Measurements from ENCODE around the gene ITSN2.

Gene ITSN2

GRCh38 chr2:24332791-24333540 lies 27.4 kb downstream of the ITSN2 start:
- no peak overlapping the region for H3K4me3 ChIP-seq (ENCODE audit: low read depth, low read length)
- DNase-seq (ENCODE audit: low read depth): no peak
- TF ChIP-seq, protein P1, sequence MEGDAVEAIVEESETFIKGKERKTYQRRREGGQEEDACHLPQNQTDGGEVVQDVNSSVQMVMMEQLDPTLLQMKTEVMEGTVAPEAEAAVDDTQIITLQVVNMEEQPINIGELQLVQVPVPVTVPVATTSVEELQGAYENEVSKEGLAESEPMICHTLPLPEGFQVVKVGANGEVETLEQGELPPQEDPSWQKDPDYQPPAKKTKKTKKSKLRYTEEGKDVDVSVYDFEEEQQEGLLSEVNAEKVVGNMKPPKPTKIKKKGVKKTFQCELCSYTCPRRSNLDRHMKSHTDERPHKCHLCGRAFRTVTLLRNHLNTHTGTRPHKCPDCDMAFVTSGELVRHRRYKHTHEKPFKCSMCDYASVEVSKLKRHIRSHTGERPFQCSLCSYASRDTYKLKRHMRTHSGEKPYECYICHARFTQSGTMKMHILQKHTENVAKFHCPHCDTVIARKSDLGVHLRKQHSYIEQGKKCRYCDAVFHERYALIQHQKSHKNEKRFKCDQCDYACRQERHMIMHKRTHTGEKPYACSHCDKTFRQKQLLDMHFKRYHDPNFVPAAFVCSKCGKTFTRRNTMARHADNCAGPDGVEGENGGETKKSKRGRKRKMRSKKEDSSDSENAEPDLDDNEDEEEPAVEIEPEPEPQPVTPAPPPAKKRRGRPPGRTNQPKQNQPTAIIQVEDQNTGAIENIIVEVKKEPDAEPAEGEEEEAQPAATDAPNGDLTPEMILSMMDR (conservative IDR thresholded peaks at IDR 0.05; ENCODE audit: low read depth, low read length): no peak

DNA sequence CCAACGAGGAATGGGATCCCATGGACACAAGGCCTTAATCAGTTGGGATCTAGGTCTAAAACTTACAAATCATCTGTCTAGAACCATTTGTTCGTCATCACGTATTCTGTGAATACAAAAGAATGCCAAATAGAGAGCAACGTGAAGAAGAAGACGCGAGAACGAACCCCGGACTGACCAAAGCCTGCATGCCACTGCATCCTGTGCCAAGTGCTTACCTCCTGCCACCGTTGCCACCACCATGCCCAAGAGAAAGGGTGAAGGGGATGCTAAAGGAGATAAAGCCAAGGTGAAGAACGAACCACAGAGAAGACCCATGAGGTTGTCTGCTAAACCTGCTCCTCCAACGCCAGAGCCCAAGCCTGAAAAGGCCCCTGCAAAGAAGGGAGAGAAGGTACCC lies 30.2 kb downstream of the ITSN2 start:
- no peak overlapping the region for H3K4me3 ChIP-seq (ENCODE audit: low read depth, low read length)
- no peak for DNase-seq (ENCODE audit: low read depth)
- TF ChIP-seq, protein P1 (conservative IDR thresholded peaks at IDR 0.05; ENCODE audit: low read depth, low read length): no peak

DNA sequence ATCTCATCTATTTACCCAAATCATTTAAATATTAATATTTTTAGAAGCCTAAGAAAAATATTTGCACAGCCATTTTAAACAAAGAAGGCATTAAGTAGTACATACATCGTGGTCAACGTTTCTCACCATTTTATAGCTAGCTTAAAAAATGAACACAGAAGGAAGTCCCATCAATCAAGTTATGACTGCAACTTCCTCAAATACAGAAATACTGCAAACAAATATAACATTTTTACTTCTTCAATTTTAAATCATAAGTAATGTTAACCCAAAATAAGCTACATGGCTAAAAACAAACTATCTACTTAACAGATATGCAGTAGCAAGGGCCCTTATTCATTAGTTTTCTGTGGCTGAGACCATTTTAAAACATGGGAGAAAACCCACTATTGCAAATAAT lies 30.6 kb downstream of the ITSN2 start:
- DNase-seq (ENCODE audit: low read depth): no peak
- no peak overlapping the region for H3K4me3 ChIP-seq (ENCODE audit: low read depth, low read length)
- TF ChIP-seq, protein P1 (conservative IDR thresholded peaks at IDR 0.05; ENCODE audit: low read depth, low read length): no peak

GRCh38 chr2:24328010-24328409 lies 32.3 kb downstream of the ITSN2 start:
- H3K4me3 ChIP-seq (ENCODE audit: low read depth, low read length): no peak overlapping the region
- peak; percentile 5 for DNase-seq (ENCODE audit: low read depth)
- TF ChIP-seq, protein P1 (conservative IDR thresholded peaks at IDR 0.05; ENCODE audit: low read depth, low read length): no peak

- TF ChIP-seq, protein P1 (conservative IDR thresholded peaks at IDR 0.05; ENCODE audit: low read depth, low read length): no peak
- DNase-seq (ENCODE audit: low read depth): peak; percentile 21
- H3K4me3 ChIP-seq (ENCODE audit: low read depth, low read length): no peak overlapping the region
These were observed 42.8 kb downstream of the ITSN2 start for GRCh38 chr2:24317491-24317920.

DNA sequence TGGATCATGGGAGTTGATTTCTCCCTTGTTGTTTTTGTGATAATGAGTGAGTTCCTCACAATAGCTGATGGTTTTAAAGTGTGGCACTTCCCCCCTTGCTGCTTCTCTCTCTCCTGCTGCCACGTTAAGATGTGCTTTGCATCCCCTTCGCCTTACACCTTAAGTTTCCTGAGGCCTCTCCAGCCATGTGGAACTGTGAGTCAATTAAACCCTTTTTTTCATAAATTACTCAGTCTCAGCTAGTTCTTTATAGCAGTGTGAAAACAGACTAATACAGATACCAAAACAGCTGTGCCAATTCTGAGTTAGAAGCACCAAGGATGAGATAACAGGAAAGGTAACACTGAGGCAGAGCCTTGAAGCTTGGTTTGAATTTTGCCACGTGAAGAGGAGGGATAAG lies 44.7 kb downstream of the ITSN2 start:
- TF ChIP-seq, protein P1 (conservative IDR thresholded peaks at IDR 0.05; ENCODE audit: low read depth, low read length): no peak
- DNase-seq (ENCODE audit: low read depth): no peak
- H3K4me3 ChIP-seq (ENCODE audit: low read depth, low read length): no peak overlapping the region
